ENCODE results near the gene FAM53C.
"Not testable (repeated sequence)": the region's sequence is repeated elsewhere in the genome, so short reads cannot be mapped to it uniquely, and the experiment has no call there.

The FAM53C gene

DNA sequence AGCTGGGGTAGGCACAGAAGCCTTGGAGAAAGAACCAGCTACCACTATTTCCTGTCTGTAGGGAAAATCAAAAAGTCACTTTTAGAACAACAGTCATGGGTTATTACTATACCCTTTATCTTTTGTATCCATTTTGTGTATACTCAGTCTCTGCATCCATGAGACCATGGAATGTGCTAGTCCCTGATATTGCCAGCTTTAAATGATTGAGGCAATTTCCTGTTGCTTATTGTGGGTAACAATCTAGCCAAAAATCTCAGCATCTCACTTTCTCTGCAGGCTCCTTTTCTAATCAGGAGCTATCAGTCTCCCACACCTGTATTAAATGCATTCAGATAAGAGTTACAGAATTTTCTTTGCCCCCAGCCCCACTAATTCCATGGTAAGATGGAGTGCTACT is 13.5 kb downstream of the FAM53C start:
- DNase-seq: no peak

- peak; percentile 33 for DNase-seq
Measured at GRCh38 chr5:138352071-138352721, 14.1 kb downstream of the FAM53C start, which contains the start of gene KDM3B. Gene KDM3B, plus strand, starts transcription at chr5:138352685. Its CDS starts 111 bp downstream, at chr5:138352796.

GRCh38 chr5:138352722-138353559 is 14.9 kb downstream of the FAM53C start:
- no peak for DNase-seq

GRCh38 chr5:138353560-138354080 is 15.6 kb downstream of the FAM53C start:
- DNase-seq: no peak

DNA sequence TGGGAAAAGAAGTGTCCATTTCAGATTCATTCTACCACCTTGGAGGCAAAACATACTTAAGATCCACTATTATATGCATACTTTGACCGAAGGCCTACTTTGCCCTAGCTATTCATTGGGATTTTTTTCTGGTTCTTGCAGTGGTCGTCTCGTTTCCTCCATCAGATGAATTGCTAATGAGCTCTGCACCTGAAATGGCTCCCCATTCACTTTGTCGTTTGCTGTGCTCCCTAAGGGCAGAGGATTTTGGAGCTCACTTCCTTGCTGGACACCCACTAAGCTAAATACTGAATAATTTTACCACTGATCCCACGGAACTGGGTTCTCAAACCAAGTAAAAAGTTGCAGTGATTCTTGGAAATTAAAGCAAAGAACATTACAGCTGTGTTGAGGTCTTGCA is 16.3 kb downstream of the FAM53C start:
- DNase-seq: no peak

DNA sequence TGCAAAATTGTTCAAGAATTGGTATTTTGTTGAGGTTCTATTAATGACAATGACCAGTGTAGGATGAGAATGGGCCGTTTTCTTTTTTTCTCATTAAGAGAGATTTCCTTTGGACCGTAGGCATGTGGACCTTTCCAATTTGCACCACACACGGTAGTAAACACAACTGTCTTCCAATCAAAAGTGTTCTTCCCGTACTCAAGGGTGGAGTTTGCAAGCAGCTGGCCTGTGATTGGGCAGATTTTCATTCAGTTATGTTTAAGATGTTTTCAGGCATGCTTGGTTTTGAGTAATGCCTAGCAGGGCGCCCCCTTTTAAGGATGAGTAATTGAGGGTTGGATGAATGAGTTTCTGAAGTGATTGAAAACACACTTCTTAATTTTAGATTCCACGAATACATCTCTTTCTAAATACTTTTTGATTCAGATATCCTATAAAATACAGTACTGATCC is 16.9 kb downstream of the FAM53C start:
- no peak for DNase-seq

- no peak for DNase-seq
Measured at GRCh38 chr5:138359621-138360020, 21.6 kb downstream of the FAM53C start.

DNA sequence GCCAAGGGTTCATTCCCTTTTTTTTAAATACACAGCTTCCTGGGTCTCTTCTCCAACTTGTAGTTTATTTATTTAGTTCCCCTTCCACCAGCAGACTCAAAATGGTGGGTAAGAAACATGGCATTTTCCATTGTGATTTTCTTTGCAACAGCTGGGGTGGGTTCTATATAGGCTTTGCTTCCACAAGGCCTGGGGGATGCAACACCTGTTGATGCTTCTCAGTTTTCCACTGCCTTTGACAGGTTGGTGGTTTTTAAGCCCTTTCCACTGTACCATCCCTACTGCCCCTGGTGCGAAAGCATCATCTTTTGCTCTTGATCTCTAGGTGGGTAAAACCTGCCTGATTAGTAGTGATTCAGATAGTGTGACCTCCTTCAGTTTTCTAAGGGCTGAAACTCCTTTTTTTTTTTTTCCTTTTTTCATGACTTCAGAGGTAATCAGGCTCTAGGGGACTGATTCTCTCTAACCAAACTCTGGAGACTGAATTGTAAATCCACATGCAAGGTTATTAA is 22.9 kb downstream of the FAM53C start:
- DNase-seq: no peak

DNA sequence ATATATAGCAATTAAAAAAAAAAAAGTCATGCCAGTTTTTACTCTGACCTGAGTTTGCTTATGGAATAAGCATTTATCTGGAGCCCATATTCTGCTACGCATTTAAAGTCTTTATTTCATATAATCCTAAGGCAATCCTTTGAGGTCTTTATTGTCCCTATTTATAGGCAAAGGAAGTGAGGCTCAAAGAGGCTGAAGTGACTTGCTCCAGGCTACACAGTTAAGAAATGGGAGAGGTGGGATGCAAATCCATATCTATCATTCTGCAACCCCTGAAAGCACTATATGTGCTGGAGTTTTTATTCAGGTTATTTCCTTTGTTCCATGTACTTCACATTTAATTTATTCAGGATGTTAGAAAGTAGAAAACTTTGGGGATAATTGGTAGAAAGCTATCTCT is 26.5 kb downstream of the FAM53C start:
- DNase-seq: no peak

DNA sequence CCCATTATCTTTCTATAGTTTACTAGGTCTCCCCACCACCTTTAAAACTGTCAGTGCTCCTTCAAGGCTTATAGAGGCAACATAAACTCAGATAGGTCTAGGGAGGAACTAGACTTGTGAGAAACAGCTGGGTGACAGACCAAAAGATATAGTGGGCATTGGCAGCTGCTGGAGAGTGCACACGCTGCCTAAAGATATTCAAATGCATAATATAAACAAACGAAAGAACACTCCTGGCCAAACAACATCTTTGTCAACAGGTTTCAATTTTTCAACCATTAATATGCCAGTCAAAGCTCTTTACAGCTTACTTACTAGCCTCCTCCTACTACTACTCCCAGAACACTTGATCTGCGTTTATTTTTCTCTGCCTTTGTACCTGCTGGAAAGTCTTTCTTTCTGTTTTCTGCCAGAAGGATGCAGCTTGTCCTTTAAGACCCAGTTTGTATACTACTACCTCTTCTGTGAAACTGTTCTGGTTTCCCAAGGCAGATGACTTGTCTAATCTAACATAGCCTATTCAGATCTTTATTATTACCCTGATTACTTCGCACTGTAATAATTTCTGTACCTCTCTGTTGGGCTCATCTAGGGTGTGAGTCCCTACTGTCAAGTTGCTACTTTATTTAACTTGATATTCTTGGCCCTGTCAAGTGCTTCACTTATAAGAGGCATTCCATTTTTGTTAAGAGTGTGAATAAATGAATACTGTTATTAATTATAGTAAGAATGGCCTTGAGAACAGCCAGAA is 28.7 kb downstream of the FAM53C start:
- DNase-seq: no peak

GRCh38 chr5:138369261-138369660 is 31.2 kb downstream of the FAM53C start:
- DNase-seq: no peak

DNA sequence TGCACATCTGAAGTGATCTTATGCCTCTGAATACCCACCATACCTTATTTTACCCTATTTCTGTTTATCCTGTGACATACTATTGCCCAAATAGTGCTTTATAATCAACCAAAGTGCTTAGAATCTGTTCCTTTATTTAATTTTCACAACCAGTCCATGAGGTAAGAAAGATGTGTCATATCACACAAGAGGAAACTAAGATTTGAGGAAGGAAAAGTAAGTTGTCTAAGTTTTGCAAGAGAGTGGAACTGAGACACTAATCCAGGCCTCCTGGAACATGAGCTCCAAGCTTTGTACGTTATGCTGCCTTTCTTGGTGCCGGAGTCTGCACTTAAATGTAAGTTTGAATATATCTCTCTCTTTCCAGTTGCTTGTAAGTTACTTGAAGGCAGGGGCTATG is 31.6 kb downstream of the FAM53C start:
- no peak for DNase-seq

GRCh38 chr5:138370537-138370936 is 32.5 kb downstream of the FAM53C start:
- DNase-seq: no peak

DNA sequence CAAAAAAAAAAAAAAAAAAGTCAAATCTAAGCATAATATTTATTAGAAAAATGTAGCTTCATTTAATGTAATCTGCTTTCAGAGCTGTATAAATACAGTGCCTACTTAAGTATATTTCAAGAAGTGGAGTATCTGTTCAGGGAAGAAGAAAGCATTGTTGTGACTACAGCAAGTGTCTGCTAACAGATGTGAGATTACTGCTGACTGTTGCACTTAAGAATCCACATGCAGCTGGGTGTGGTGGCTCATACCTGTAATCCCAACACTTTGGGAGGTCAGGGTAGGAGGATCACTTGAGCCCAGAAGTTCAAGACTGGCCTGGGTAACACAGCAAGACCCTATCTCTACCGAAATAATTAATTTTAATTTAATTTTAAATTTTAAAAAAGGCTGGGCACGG is 33.4 kb downstream of the FAM53C start:
- no peak for DNase-seq

DNA sequence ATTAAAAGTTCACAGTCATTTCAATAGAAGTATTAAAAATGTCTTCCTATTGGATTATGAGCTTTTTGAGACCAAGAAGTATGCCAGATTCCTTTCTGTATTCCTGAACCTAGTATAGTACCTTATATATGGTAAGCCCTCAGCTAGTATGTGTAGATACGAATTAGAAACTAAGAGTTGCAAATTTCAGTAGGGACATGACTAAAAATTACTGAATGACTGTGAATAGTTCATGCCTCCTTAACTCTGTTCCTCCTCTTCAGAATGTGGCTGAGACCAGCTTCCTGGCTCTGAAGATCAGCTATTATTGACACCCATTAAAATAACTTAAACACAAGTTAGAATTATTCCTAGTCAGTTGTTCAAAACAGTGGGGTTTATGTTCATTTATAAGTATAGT is 34.2 kb downstream of the FAM53C start:
- no peak for DNase-seq

DNA sequence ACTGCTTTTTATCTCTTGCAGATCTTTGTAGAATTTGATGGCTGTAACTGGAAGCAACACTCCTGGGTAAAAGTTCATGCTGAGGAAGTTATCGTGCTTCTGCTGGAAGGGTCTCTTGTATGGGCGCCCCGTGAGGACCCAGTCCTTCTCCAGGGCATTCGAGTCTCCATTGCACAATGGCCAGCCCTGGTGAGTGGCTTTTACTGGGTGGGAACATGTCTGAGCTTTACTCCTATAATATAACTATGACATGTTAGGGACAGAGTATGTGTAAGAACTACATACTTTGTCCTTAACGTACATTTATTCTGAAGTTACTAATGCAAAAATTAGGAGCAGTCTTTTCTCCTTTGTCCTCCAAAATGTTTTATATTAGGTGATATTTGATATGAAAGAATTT is 34.6 kb downstream of the FAM53C start:
- no peak for DNase-seq

GRCh38 chr5:138382347-138382746 is 44.3 kb downstream of the FAM53C start:
- DNase-seq: no peak

DNA sequence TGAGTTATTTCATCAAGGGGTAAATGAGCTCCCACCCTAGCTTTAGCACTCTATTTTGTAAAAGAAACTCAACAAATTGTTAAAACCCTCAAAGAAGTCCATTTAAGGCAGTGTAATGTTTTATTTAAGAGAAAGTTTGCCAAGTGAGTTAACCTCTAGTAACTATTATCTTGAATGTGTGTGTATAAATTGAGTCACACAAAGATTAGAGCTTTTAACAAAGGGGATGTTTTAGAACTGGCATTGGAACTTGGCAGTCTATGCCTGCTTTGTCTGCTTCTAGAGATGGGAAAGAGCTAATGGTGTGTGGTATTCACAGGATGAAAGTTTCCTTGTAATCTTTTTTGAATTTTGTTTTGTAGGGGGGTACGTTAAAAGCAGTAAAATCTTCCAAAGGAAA is 47.6 kb downstream of the FAM53C start:
- no peak for DNase-seq

GRCh38 chr5:138386290-138386689 is 48.2 kb downstream of the FAM53C start:
- DNase-seq: no peak

GRCh38 chr5:138389332-138389731 is 51.3 kb downstream of the FAM53C start:
- DNase-seq: no peak

DNA sequence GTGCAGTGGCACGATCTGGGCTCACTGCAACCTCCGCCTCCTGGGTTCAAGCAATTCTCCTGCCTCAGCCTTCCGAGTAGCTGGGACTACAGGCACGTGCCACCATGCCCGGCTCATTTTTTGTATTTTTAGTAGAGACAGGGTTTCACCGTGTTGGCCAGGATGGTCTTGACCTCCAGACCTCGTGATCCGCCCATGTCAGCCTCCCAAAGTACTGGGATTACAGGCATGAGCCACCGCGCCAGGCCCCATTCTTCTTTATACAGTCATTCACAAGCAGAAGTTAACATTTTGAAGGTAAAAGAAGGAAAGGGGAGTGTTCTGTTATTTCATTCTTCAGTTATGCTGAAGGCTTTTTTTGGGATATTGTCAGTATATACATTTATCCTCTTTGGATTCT is 51.8 kb downstream of the FAM53C start:
- DNase-seq: not testable (repeated sequence)

- DNase-seq: no peak
Measured at GRCh38 chr5:138391859-138392386, 53.9 kb downstream of the FAM53C start.
